HG03060 (cell line): ENCODE measurements around the gene GDF15.
"Not testable (repeated sequence)": the region's sequence is repeated elsewhere in the genome, so short reads cannot be mapped to it uniquely, and the experiment has no call there.

Source experiments
- ATAC-seq: cut with Tn5 transposase; IDR thresholded peaks from one replicate; pipeline ENCODE4 v1.9.1; 2021; ENCODE audit warnings: low read depth, moderate number of reproducible peaks; ENCODE audit not compliant: unreplicated experiment

Gene GDF15

DNA sequence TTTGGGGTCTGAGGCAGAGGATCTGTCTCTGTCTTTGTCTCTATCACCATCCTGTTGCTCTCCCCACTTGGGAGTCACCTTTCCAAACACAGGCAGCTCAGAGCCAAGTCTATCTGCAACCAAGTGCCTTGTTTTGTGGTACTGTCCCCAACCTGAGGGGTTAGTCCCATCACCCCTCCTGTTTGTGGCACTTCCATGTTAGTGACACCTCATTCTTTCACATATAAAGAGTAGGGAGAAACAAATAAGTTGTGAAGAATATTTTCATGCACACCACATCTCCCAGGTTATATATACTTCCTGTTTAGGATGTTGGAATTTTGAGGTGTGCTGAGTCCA, 3.7 kb downstream of the GDF15 start:
- no peak for ATAC-seq

DNA sequence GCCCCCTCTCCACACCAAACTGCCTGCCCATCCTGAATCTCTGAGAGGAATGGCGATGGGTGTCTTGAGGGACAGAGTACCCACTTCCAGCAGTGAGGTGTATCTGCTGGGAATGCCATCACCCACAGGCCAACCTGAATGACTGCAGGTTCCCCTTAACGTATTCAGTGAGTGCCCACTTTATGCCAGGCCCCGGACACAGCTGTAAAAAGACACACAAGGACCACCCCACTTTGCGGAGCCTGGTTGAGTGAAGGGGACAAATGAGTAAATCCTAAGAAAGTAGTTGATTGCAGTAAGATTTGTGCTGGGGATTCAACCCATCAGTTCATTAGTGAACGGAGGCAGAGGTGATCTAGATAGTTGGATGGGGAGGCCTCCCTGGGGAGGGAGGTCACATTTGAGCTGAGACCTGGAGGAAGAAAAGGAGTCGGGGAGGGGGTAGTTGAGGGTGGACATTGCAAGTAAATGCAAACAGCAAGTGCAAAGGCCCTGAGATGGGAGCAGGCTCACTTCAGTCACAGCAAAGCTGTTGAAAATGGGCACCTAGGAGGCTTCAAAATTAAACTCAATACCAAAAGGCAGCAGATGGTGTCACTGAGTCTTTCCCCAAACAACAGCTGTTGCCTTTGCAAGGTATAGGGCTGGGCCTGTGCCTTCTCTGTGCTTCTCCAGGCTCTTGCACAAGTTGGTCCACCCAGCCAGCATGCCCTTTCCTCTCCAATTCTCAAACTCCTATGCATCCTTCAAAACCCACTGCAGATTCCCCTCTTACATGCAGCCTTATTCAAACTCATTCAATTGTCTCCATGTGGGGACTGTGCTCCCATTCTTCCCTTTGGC, 4.3 kb downstream of the GDF15 start:
- no peak for ATAC-seq

DNA sequence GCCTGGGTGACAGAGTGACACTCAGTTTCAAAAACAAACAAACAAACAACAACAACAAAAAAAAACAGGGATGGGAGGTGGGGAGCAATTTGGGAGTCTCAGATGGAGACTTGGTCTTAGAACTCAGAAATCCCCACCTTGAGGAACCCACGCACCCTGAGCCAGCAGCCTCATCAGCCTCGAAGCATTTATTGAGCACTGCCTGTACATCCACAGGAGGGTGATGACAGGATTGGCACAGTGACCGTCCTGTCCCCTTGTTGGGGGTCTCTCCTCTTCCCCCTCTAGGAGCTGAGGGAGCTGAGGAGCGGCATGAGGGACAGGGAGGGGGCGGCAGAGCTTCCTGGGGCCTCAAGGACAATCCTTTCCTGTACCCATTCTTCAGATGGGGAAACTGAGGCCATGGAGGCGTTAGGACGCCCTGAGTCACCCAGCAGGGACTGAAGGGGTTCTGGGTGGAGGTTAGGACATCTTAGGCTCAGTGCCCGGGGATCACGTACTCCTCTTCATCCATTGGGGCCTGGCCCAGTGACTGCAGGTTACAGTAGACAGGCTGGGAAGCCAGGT, 5.6 kb downstream of the GDF15 start:
- ATAC-seq = no peak

DNA sequence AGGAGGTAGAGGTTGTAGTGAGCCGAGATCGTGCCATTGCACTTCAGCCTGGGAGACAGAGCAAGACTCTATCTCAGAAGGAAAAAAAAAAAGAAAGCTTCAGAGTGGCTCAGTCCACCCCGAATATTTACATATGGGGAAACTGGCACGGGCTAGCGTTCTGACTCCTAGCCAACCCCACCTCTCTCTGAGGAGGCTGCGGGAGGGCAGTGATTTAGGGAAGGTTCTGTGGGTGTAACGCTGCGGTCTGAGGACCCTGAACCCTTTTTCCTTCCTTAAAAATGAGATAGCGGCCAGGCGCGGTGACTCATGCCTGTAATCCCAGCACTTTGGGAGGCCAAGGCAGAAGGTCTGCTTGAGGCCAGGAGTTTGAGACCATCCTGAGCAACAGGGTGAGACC, 6.5 kb downstream of the GDF15 start:
- no peak for ATAC-seq

DNA sequence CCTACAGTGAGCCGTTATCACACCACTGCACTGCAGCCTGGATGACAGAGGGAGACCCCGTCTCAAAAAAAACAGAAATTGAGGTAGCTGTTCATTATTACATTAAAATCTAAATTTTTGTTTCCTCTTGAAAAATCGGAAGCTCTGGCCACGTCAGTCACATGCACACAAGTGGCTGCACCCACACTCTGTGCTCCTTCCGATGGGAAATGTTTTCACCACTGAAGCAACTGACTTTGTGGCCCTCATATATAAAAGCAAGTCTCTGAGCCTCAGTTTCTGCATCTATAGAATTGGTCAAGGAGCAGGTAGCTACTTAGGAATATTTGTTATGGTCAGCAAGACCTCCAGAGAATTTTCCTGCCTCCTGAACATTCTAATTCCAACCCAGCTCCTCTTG, 7.0 kb downstream of the GDF15 start:
- ATAC-seq = no peak

DNA sequence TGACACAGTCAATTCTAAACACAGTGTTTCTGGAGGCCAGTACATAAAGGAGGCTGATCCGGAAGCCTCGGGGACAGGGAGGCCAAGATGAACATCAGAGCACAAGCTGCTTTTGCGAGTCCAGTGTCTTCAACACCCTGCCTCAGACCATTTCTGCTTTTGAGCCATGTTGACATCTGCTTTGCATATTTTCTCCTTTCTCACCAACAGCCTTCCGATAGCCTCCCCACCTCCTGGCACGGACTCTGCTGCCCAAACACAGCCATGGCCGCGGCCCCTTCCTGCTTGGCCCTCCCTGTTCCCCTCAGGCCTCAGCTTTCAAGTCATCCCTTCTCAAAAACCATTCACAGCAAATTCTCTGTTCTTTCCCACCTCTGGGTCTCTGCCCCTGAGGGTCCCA, 7.9 kb downstream of the GDF15 start:
- no peak for ATAC-seq

DNA sequence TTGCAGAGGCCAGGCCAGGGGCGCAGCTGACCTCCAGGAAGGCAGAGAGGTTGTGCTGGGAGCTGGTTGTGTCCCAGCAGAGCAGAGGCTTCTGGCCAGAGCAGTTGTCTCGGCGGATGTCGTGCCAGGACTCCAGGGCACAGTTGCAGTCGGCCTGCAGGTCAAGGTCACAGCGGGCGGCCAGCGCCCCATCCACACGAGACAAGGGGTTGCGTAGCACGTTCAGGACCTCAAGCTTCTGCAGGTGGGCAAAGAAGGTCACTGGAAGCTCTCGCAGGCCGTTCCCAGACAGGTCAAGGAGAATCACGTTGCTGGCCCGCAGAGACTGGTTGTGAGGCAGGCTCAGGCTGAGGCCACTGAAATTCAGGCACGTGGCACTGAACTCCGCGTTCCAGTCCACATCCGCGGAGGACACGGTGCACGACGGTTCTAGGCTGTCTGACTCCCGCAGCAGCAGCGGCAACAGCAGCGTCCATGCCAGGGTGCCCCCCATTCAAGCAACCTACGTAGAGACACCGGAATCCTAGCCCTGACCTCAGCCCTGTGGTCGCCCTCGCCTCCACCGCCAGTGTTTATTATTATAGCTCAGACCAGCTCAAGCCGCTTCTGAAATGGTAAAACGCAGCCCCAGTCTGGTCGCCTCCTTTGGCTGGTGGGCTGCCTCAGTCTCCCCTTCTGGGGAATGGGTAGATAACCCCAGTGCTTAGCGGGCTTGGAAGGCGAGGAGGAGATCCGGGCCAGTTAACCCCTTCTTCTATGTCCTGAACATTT, 10.7 kb downstream of the GDF15 start:
- no peak for ATAC-seq

DNA sequence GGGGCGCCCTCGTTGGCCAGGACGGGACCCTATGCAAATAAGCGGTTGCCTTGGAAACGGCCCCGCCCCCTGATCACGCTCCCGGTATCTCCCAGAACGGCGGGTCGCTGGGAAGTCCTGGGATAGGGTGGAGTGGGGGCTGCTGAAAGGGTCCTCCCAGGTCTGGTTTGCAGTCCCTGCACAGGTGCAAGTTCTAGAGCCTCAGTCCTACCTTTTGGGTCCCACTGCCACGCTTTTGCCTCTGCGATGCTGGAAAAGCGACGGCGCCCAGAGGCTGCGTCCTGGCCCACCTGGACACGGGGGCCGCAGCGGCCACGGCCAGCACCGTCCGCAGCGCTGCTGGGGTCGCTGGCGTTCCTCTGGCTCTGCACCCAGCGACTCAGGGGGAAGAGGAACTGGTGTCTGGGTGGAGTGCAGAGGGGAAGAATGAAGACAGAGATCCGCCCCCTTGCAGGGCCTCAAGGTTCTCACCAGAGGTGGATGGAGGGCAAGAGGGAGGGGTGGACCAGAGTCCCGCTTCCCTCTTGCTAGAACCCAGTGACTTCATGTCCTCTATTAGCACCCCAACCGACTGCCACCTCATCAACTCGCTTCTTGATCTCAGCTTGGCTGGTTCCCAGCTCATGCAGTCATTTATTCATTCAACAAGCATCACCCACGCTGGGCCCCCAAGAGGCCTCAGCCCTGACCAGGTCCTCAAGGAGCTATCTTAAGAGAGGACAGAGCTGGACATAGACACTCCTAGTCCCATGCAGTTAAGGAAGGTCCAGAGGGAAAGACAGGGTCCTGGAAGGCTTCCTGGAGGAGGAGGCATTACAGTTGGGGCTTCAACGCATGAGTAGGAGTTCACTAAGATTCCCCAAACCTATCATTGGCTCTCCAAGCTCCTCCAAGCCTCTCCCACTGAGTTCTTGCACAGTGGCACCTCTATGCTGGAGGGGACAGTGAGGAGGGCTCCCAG, 11.6 kb downstream of the GDF15 start, which contains the start of gene LRRC25:
LRRC25 (minus strand) TSS at position 381 of the 961 bp plus-strand sequence. CDS start 659 bp downstream, outside the sequence.
- ATAC-seq = no peak

DNA sequence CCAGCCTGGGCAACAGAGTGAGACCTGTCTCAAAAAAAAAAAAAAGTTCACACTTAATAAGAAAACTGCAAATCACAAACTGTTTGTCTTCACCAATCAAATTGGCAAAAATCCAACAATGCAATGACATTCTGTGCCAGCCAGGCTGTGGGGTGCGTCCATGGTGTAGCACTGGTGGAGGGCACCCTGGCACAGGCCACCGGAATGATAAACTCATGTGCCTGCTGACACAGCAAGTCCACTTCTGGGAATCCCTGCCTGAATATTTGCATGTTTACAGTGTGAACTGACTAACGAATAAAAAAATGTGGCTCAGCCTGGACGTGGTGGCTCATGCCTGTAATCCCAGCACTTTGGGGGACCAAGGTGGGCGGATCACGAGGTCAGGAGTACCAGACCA, 13.1 kb downstream of the GDF15 start:
- no peak for ATAC-seq

DNA sequence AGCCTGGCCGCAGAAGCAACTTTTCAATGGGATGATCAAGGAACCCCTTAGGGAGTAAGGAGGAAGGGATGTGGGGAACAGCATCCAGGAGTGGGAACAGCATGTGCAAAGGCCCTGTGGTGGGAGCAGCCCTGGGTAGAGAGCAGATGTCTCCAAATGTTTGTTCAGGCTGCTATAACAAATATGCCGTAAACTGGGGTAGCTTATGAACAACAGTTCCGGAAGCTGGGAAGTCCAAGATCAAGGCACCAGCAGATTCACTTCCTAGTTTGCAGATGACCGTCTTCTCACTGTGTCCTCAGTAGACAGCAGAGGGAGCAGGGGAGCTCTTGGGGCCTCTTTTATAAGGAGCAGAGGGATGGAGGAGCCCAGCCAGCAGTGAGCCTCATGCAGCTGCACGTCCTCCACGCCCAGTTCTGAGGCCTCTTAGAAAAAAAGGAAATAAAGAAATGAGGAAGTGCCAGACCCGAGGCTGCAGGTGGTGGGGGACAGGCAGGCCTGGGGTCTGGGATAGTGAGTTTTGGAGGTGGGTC, 15.7 kb downstream of the GDF15 start:
- no peak for ATAC-seq

DNA sequence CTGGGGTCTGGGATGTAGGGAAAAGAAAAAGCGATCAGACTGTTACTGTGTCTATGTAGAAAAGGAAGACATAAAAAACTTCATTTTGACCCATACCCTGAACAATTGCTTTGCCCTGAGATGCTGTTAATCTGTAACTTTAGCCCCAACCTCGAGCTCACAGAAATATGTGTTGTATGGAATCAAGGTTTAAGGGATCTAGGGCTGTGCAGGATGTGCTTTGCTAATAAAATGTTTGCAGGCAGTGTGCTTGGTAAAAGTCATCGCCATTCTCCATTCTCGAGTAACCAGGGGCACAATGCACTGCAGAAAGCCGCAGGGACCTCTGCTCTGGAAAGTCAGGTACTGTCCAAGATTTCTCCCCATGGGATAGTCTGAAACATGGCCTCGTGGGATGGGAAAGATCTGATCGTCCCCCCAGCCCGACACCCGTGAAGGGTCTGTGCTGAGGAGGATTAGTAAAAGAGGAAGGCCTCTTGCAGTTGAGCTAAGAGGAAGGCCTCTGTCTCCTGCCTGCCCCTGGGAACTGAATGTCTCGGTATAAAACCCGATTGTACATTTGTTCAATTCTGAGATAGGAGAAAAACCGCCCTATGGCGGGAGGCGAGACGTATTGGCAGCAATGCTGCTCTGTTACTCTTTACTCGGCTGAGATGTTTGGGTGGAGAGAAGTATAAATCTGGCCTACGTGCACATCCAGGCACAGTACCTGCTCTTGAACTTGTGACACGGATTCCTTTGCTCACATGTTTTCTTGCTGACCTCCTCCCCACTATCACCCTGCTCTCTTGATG, 16.7 kb downstream of the GDF15 start:
- ATAC-seq = not testable (repeated sequence)

DNA sequence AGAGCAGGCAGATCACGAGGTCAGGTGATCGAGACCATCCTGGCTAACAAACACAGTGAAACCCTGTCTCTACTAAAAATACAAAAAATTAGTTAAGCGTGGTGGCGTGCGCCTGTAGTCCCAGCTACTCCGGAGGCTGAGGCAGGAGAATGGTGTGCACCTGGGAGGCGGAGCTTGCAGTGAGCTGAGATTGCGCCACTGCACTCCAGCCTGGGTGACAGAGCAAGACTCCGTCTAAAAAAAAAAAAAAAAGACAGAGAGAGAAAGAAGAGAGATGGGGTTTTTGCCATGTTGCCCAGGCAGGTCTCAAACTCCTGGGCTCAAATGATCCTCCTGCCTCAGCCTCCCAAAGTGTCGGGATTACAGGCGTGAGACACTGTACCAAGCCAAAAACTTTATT, 19.8 kb downstream of the GDF15 start:
- not testable (repeated sequence) for ATAC-seq

DNA sequence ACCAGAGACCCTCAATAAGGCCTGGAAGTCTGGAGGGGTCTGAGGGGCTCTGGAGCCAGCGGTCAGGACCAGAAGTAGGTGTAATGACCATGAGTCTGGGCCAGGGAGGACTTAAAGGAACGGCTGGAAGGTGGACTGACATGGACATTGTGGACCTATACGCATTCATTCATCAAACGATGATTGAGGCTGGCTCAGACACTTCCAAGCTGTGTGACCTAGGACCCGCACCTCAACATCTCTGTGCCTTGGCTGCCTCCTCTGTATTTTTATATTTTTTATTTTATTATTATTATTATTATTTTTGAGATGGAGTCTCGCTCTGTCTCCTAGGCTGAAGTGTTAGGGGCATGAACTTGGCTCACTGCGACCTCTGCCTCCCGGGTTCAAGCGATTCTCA, 20.8 kb downstream of the GDF15 start:
- no peak for ATAC-seq

DNA sequence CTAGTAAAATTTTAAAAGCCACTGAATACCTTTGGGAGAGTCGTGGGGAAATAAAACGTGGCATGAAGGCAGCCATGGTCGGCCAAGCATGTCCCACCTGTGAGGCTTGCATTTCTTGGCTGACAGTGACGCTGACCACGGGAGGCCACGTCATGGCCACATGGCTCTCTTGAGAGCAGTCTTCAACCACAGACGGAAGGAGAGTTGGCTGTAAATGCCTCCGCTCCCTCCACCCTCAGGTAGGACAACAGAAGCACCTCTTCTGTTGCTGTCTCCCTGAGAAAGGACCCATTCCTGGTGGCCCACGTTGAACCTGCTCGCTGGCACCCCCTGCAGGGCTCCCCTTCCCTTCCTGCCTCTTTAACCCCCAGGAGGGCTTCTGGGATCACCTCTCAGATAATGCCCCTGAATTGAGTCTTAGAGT, 22.1 kb downstream of the GDF15 start:
- ATAC-seq = peak; percentile 71

DNA sequence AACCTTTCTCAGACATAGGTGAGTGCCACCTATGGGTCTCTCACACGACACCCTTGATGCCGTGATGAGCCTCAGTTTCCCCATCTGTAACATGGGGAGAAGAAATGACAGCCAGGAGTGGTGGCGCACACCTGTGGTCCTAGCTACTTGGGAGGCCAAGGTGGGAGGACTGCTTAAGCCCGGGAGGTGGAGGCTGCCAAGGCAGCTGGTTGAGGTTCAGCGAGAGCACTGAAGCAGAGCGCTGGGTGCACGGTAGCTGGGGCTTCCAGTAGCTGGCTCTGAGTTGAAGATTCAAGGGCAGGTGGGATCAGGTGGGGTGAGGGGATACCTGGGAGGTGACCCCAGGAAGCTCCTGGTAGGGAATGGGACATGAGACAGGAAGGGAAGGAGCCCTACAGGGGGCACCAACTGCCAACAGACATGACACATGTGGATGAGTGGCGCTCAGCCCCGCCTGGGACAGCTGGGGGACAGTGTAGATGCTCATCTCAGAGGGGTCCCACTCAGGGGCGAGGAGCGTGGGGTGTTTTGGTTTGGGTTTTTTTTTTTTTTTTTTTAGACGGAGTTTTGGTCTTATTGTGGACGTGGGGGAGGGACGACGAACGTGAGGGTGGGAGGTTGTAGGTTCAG, 26.8 kb downstream of the GDF15 start:
- no peak for ATAC-seq

DNA sequence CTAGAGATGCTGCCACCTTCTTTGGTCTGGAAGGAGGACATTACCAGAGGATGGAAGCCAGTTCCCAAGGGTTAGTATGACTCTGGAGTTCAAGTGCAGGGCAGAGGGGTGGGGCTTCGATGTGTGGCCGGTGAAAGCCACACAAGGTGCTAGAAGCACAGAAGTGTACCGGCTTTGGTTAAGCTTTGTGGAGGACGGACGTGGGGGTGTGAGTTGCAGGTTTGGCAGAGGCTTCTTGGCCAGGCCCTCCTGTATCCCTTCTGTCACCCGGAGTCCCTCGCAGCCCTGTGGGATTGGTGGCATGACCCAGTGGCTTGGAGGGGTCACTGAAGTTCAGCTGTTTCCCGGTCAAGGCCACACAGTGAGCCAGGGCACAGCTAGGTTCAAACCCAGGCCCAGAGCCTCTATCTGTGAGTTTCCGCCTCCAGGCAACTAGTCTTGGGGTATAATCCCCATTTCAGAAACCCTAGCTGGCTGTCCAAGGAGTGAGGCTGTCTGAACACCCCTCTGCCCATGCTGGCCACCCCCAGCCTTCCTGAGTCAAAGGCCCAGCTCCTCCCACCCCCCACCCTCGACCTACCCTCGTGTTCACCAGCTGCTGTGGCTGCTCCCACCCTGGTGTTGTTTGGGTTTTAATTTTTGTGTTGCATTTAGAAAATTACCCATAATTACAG, 28.7 kb downstream of the GDF15 start:
- ATAC-seq = no peak

DNA sequence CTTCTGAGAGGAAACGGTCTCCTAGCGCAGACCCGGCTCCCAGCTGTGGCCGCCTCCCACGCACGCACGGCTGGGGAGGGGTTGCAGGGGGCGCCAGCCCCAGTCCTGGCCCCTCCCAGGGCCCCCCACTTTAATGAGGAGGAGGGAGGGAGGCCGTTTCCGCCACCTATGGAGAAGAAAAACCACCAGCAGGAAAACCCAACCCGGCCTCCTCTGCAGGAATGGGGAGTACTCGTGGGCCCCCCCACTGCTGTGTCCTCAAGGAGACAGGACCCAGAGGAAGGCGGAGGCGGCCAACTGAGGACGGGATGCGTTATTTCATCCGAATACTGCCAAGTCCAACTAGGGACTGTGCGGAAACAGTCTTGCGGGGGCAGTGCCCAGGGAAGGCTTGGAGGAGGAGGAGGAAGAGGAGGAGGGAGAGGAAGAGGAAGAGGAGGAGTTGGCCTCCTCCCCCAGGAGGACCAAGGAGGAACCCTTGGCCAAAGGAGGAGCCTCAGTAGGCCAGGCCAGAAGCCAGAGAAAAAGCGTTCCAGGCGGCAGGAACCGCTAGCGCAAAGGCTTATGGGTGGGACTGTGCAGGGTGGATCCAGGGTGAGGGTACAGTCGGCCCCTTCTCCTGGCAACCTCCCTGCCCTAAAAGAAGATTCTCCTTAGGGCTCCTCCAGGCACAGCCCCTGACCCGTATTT, 29.4 kb downstream of the GDF15 start:
- no peak for ATAC-seq

DNA sequence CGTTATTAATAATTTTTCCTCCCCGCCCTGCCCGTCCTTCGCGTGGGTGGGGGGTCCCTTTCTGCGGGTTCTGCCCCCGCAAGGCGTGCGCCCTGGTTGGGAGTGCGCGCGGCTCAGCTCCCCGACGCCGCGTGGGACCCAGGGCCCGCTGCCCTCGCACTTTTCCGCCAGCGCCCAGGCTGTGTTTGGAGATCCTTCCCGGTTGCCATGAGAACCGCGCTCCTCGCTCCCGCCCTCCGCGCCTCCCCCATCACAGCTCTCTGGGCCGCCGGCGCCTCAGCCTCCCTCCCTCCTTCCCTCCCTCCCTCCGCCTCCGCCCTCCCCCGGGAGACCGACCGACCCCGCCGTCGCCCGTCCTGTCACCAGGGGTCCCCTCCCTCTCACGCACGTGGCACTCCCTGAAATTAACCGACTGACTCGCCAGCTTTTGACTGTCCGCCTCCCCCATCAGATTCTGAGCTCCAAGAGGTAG, 30.9 kb downstream of the GDF15 start:
- ATAC-seq = no peak
